ENCODE data around the gene KRT9. TPM values are rescaled to one million over a fixed set of nuclear protein-coding genes. Genes with fewer than 3 reads are reported as not detected.
"Not testable (repeated sequence)": the region's sequence is repeated elsewhere in the genome, so short reads cannot be mapped to it uniquely, and the experiment has no call there.

The KRT9 gene, protein sequence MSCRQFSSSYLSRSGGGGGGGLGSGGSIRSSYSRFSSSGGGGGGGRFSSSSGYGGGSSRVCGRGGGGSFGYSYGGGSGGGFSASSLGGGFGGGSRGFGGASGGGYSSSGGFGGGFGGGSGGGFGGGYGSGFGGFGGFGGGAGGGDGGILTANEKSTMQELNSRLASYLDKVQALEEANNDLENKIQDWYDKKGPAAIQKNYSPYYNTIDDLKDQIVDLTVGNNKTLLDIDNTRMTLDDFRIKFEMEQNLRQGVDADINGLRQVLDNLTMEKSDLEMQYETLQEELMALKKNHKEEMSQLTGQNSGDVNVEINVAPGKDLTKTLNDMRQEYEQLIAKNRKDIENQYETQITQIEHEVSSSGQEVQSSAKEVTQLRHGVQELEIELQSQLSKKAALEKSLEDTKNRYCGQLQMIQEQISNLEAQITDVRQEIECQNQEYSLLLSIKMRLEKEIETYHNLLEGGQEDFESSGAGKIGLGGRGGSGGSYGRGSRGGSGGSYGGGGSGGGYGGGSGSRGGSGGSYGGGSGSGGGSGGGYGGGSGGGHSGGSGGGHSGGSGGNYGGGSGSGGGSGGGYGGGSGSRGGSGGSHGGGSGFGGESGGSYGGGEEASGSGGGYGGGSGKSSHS
- total RNA-seq, result not detected

GRCh38 chr17:41571561-41572434, at the start of gene KRT9:
KRT9 (minus strand) TSS chr17:41572059; CDS start chr17:41571992, 67 bp downstream.
- H3K9me3 Mint-ChIP-seq, result peaks cover 13% of the 10 kb centered on the region
- DNase-seq, result no peak
- ATAC-seq (ENCODE audit: low read depth), result no peak
- H3K4me1 Mint-ChIP-seq, result peaks cover 4% of the 10 kb centered on the region
- no peak within 1 kb of the TSS for H3K27ac Mint-ChIP-seq
- H3K27me3 Mint-ChIP-seq, result peaks cover 13% of the 10 kb centered on the region
- H3K36me3 Mint-ChIP-seq, result peaks cover 4% of the 10 kb centered on the region
- POLR2A ChIA-PET, result no interaction called here
- no peak within 1 kb of the TSS for H3K4me3 Mint-ChIP-seq

DNA sequence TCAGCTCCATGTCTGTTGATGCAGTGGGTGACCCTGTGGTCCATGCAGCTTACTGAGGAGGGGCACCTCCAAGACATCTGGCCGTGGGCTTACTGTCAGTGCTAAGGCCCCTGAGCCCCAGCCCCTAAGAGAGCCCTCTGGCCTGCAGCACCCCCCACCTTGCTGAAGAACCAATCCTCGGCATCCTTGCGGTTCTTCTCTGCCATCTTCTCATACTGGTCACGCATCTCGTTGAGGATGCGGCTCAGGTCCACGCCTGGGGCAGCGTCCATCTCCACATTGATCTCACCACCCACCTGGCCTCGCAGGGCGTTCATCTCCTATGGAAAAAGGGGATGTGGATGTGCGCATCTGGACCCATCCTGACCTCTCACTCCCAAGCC, 49.6 kb upstream of the KRT9 start:
- H3K4me3 Mint-ChIP-seq; POLR2A ChIA-PET; H3K9me3 Mint-ChIP-seq; H3K4me1 Mint-ChIP-seq; H3K27ac Mint-ChIP-seq; ATAC-seq (ENCODE audit: low read depth); DNase-seq; H3K36me3 Mint-ChIP-seq; H3K27me3 Mint-ChIP-seq: not testable (repeated sequence)

DNA sequence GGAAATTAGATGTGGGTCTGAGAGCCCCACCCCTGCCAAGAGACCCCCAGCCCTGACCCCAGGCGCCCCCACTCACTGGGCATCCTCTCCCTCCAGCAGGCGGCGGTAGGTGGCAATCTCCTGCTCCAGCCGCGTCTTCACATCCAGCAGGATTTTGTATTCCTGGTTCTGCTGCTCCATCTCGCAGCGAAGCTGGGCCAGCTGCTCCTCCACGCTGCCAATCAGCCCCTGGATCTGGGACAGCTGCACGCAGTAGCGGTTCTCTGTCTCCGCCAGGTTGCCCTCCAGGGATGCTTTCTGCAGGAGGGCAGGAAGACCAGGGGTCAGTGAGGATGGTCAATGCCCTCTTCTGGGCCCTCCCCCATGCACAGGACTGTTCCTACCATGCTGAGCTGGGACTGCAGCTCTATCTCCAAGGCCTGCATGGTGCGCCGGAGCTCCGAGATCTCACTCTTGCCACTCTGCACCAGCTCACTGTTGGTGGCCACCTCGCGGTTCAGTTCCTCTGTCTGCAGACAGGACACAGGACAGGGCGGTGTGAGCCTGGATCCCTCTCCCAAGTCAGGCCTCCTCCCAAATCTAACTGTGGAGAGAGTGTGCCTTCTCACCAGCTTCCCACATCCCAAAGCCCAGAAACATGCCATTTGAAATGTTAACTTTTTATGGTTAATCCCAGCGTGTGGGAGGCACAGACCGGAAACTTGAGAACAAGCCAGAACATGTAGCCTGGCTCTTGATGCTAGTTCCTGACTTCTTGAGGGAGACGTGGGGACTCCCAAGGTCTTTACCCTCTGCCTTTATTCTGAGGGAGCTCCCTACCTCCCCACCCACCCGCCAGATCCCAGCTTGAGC, 49.0 kb upstream of the KRT9 start:
- ATAC-seq (ENCODE audit: low read depth) (no peak), DNase-seq (no peak)
- Mint-ChIP-seq H3K9me3 (no peaks in the 10 kb centered on the region), H3K27me3 (peaks cover 2% of the 10 kb centered on the region), H3K27ac (no peak overlapping the region), H3K36me3 (no peaks in the 10 kb centered on the region), H3K4me1 (no peaks in the 10 kb centered on the region), H3K4me3 (no peak overlapping the region)
- POLR2A ChIA-PET, result no interaction called here

- DNase-seq; ATAC-seq (ENCODE audit: low read depth); H3K4me1 Mint-ChIP-seq; POLR2A ChIA-PET; H3K27me3 Mint-ChIP-seq; H3K4me3 Mint-ChIP-seq; H3K36me3 Mint-ChIP-seq; H3K27ac Mint-ChIP-seq; H3K9me3 Mint-ChIP-seq: not testable (repeated sequence)
Observed at GRCh38 chr17:41619927-41620582, 48.2 kb upstream of the KRT9 start.

DNA sequence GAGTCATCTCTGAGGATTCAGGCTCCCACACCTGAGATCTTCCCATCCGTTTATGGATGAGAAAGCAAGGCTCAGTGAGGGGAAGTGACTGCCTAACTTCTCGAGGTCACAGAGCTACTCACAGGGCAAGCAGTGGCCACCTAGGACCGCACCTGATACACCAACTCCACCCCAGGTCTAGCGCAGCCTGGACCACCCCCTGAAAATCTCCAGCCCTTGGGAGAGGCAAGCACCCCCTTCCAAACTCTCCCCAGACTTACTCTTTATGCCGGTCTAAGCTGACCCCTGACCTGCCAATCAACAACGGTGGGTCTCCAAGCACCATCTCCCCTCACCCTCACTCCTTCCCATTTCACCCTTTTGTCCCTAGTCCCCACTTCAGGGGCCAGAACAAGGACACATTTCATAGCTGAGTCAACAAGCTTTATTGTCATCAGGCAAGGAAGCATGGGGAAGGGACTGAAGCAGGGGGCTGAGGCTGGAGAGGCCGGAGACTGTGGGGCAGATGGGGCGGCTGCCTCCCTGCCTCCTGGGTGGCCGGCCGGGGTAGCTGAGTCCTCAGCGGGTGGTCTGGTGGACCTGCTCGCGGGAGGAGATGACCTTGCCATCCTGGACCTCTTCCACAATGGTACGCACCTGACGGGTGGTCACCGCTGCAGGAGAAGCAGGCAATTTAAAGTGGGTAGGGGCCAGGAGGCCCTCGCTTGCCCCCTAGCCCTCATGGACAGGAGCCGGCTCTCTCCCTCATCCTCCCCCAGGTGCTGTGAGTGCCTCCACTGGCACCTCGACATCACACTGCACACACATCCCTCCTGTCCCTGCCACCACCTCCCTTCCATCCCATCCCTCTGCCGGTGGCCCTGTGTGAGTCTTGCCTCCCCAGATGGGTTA, 47.4 kb upstream of the KRT9 start:
- POLR2A ChIA-PET, result no interaction called here
- Mint-ChIP-seq H3K27ac (no peak overlapping the region), H3K36me3 (no peaks in the 10 kb centered on the region), H3K27me3 (peaks cover 2% of the 10 kb centered on the region), H3K4me1 (no peaks in the 10 kb centered on the region), H3K9me3 (no peaks in the 10 kb centered on the region), H3K4me3 (no peak overlapping the region)
- no peak for ATAC-seq (ENCODE audit: low read depth)
- no peak for DNase-seq

DNA sequence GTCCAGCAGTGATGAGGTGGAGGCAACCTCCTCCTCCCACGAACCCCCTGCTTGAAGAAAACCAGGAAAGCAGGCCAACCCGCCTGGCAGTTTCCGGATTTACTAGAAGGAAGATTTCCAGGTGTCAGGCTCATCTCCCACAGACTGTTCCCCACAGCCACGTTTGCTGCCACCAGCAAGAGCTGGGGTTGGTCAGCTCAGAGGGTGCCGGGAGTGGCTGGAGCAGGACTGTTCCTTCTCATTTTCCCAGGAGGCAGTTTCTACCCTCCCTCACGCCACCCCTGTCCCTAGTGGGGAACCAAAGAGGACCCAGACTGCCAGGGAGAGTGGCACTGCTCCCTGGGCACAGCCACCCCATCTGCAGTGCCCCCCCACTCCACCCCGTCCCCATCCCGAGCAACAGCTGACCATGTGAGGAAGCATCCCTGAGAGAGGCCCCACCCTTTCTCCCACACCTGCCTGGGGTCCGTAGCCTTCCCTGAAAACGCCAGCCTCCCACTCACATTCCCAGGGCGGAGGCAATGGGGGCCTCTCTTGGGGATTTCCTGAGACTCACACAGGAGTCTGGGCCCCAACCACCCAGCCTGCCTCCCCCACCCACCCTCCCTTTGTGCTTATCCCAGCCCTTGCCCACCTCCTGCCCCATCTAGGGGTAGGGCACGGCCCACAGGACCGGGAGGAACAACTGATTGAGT, 46.6 kb upstream of the KRT9 start:
- Mint-ChIP-seq H3K4me1 (no peaks in the 10 kb centered on the region), H3K9me3 (no peaks in the 10 kb centered on the region), H3K4me3 (no peak overlapping the region), H3K27ac (no peak overlapping the region), H3K36me3 (no peaks in the 10 kb centered on the region), H3K27me3 (peaks cover 2% of the 10 kb centered on the region)
- DNase-seq (no peak), ATAC-seq (ENCODE audit: low read depth) (no peak)
- POLR2A ChIA-PET, result no interaction called here

DNA sequence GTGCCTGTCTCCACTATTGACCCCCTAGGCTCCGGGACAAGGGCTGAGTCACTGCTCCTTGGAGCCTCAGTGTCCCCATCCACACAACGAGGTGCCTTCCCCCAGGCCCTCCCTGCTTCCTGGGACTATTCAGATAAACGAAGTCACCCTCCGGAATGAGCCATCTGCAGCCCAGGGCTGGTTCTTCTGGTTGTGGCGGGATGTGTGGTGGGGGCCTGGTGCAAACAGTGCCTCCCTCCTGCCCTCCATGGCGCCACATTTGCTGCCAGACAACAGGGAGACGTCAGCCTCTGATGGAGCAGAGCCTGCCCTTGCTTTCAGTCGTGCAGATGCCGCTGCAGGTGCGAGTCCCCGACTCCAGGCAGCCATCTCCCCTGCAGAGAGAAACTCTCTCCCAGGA, 45.8 kb upstream of the KRT9 start:
- DNase-seq, result no peak
- no peak overlapping the region for H3K27ac Mint-ChIP-seq
- POLR2A ChIA-PET, result no interaction called here
- H3K36me3 Mint-ChIP-seq, result no peaks in the 10 kb centered on the region
- H3K4me3 Mint-ChIP-seq, result no peak overlapping the region
- no peak for ATAC-seq (ENCODE audit: low read depth)
- no peaks in the 10 kb centered on the region for H3K4me1 Mint-ChIP-seq
- no peaks in the 10 kb centered on the region for H3K9me3 Mint-ChIP-seq
- peaks cover 2% of the 10 kb centered on the region for H3K27me3 Mint-ChIP-seq

GRCh38 chr17:41617136-41617535, 45.3 kb upstream of the KRT9 start:
- H3K4me1 Mint-ChIP-seq, result no peaks in the 10 kb centered on the region
- POLR2A ChIA-PET, result no interaction called here
- no peak overlapping the region for H3K27ac Mint-ChIP-seq
- peaks cover 2% of the 10 kb centered on the region for H3K27me3 Mint-ChIP-seq
- H3K9me3 Mint-ChIP-seq, result no peaks in the 10 kb centered on the region
- ATAC-seq (ENCODE audit: low read depth) (no peak), DNase-seq (no peak)
- H3K4me3 Mint-ChIP-seq, result no peak overlapping the region
- no peaks in the 10 kb centered on the region for H3K36me3 Mint-ChIP-seq

DNA sequence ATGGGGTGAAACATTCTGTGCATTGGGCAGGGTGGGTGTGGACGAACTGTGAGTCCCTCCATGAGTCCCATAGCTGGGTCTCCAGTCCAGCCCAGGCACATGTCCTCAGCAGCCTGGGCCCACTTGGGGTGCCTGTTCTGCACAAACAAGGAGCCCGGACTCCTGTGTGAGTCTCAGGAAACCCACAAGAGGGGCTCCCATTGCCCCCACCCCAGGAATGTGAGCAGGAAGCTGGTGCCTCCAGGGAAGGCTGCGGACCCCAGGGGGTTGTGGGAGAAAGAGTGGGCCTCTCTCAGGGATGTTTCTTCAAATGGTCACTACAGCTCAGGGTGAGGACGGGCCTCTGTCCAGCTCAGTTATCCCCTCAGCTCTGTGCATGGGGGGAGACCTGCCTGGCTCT, 44.6 kb upstream of the KRT9 start:
- H3K4me1 Mint-ChIP-seq; POLR2A ChIA-PET; H3K27ac Mint-ChIP-seq; H3K9me3 Mint-ChIP-seq; H3K27me3 Mint-ChIP-seq; DNase-seq; H3K4me3 Mint-ChIP-seq; ATAC-seq (ENCODE audit: low read depth); H3K36me3 Mint-ChIP-seq: not testable (repeated sequence)

DNA sequence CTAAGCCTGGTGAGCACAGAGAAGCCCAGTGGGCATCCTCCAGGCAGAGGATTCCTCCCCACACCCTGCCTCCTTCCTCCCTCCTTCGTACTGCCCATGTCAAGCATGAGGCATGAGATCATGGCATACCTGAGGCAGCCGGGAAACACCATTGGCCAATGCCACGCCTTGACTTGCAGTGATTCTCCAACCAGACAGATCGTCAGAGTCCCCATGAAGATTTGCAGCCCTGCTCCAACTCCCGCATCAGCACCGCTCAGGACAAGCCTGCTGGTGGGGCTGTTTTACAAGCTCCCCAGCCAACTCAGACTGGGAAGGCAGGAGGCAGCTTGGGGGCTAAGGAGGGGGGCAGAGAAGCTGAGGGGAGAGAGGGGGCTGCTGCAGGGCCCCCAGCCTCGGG, 43.6 kb upstream of the KRT9 start:
- no peaks in the 10 kb centered on the region for H3K36me3 Mint-ChIP-seq
- no peak overlapping the region for H3K27ac Mint-ChIP-seq
- ATAC-seq (ENCODE audit: low read depth) (no peak), DNase-seq (no peak)
- no peaks in the 10 kb centered on the region for H3K9me3 Mint-ChIP-seq
- POLR2A ChIA-PET, result no interaction called here
- peaks cover 2% of the 10 kb centered on the region for H3K27me3 Mint-ChIP-seq
- H3K4me1 Mint-ChIP-seq, result no peaks in the 10 kb centered on the region
- no peak overlapping the region for H3K4me3 Mint-ChIP-seq

DNA sequence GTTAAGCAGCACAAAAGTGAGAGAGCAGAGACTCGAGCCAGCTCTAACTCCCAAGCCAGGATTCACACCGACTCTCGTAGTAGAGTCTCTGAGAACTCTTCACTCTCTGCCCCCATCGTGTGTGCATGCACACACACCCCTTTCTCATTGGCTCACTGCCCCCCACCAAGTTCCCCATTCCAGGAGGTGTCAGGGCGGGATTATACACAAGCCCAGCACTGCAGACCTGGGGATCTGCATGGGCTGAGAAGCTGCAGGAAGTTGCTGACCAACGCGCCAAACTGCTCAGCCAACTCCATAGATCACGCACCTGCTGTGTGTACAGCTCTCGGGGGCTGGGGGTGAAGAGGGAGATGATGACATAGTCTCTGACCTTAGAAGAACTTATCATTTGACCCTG, 42.9 kb upstream of the KRT9 start:
- H3K27me3 Mint-ChIP-seq, result not testable (repeated sequence)

More for the DNA sequence above, 42.9 kb upstream of the KRT9 start:
- POLR2A ChIA-PET; H3K36me3 Mint-ChIP-seq; ATAC-seq (ENCODE audit: low read depth); H3K9me3 Mint-ChIP-seq; H3K4me3 Mint-ChIP-seq; DNase-seq; H3K27ac Mint-ChIP-seq; H3K4me1 Mint-ChIP-seq: not testable (repeated sequence)
